ENCODE data around the gene GNS. TPM values are rescaled to one million over a fixed set of nuclear protein-coding genes. Genes with fewer than 3 reads are reported as not detected.
A peak's percentile ranks its signal among the peaks of the same experiment; 100 is the strongest.

GNS gene
- total RNA-seq, 1 donor from 2014 or later, result 47.0 TPM

DNA sequence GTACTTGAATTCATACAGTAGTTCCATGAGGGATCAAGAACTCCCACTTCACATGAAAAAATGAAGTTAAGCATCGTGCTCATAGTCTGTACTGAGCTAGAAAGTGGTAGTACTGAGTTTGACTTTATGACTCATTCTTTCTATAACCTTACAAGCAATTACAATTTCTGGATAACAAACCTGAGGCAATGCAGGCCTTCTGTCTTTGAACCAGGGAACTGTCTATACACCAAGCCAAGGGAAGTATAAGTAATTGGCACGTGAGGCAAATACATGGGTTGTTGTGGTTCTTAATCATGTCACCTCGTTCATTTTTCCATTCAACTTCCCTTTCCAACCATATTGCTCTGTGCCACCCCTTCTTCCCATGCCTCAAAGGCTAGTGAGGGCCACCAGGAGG is 16.8 kb downstream of the GNS start:
- H3K27me3 Mint-ChIP-seq (ENCODE audit: low read depth), result no peaks in the 10 kb centered on the region
- H3K27ac Mint-ChIP-seq (ENCODE audit: unreplicated experiment), result no peak overlapping the region
- no peaks in the 10 kb centered on the region for H3K4me1 Mint-ChIP-seq
- DNase-seq (ENCODE audit: low read depth, low spot score), result no peak
- H3K4me3 Mint-ChIP-seq, result no peak overlapping the region
- TF ChIP-seq CTCF (conservative IDR thresholded peaks at IDR 0.05), result no peak
- peaks cover 29% of the 10 kb centered on the region for H3K36me3 Mint-ChIP-seq (ENCODE audit: low read depth)
- no peaks in the 10 kb centered on the region for H3K9me3 Mint-ChIP-seq

DNA sequence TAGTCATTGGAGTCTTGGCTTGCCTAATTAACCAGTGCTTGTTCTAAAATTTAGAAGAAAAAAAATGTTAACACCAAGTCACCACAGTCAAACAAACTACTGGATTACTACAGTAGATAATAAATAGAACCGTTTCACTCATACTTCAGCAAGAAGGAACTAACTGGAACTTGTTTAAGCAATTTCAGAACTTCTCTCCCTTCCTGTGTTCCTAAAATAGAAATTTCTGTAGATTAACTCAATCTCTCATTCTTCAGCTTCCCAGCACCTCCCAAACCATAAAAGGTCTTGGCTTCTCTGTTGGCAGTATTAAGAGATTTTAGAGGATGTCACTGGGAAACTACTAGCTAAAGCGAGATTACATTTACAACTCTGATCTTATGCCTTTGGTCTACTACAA is 18.6 kb downstream of the GNS start:
- Mint-ChIP-seq H3K36me3 (ENCODE audit: low read depth) (peaks cover 33% of the 10 kb centered on the region), H3K9me3 (no peaks in the 10 kb centered on the region), H3K27ac (ENCODE audit: unreplicated experiment) (no peak overlapping the region), H3K4me3 (no peak overlapping the region), H3K27me3 (ENCODE audit: low read depth) (no peaks in the 10 kb centered on the region), H3K4me1 (no peaks in the 10 kb centered on the region)
- no peak for DNase-seq (ENCODE audit: low read depth, low spot score)
- TF ChIP-seq CTCF (conservative IDR thresholded peaks at IDR 0.05), result no peak

DNA sequence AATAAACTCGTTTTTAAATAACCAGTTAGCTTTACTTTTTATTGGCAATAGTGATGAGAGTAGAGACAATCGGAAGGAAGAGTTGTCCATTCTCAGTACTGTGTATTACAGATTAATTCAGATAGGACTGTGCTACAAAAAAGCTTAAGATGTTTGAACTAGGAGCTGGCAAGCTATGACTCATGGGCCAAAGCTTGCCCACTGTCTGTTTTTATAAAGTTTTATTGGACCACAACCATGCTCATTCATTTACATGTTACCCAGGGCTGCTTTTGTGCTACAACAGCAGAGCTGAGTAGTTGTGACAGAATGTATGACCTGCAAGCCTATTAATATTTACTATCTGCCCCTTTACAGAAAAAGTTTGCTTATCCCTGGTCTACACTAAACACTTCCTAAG is 19.4 kb downstream of the GNS start:
- Mint-ChIP-seq H3K4me1 (no peaks in the 10 kb centered on the region), H3K27me3 (ENCODE audit: low read depth) (no peaks in the 10 kb centered on the region), H3K9me3 (no peaks in the 10 kb centered on the region), H3K36me3 (ENCODE audit: low read depth) (peaks cover 28% of the 10 kb centered on the region), H3K4me3 (no peak overlapping the region), H3K27ac (ENCODE audit: unreplicated experiment) (no peak overlapping the region)
- DNase-seq (ENCODE audit: low read depth, low spot score), result no peak
- TF ChIP-seq CTCF (conservative IDR thresholded peaks at IDR 0.05), result no peak

- Mint-ChIP-seq H3K36me3 (ENCODE audit: low read depth) (peaks cover 23% of the 10 kb centered on the region), H3K4me1 (no peaks in the 10 kb centered on the region), H3K27ac (ENCODE audit: unreplicated experiment) (no peak overlapping the region), H3K27me3 (ENCODE audit: low read depth) (no peaks in the 10 kb centered on the region), H3K4me3 (no peak overlapping the region), H3K9me3 (no peaks in the 10 kb centered on the region)
- no peak for TF ChIP-seq CTCF (conservative IDR thresholded peaks at IDR 0.05)
- no peak for DNase-seq (ENCODE audit: low read depth, low spot score)
Measured at GRCh38 chr12:64737539-64737938, 21.7 kb downstream of the GNS start.

- no peak for TF ChIP-seq CTCF (conservative IDR thresholded peaks at IDR 0.05)
- Mint-ChIP-seq H3K4me1 (no peaks in the 10 kb centered on the region), H3K36me3 (ENCODE audit: low read depth) (peaks cover 20% of the 10 kb centered on the region), H3K9me3 (no peaks in the 10 kb centered on the region), H3K4me3 (no peak overlapping the region), H3K27me3 (ENCODE audit: low read depth) (no peaks in the 10 kb centered on the region), H3K27ac (ENCODE audit: unreplicated experiment) (peak overlapping the region; percentile 5)
- DNase-seq (ENCODE audit: low read depth, low spot score), result no peak
Measured at GRCh38 chr12:64736771-64737170, 22.4 kb downstream of the GNS start.

- DNase-seq (ENCODE audit: low read depth, low spot score), result no peak
- no peaks in the 10 kb centered on the region for H3K9me3 Mint-ChIP-seq
- H3K27me3 Mint-ChIP-seq (ENCODE audit: low read depth), result no peaks in the 10 kb centered on the region
- peaks cover 15% of the 10 kb centered on the region for H3K36me3 Mint-ChIP-seq (ENCODE audit: low read depth)
- no peak overlapping the region for H3K27ac Mint-ChIP-seq (ENCODE audit: unreplicated experiment)
- peaks cover 4% of the 10 kb centered on the region for H3K4me1 Mint-ChIP-seq
- no peak overlapping the region for H3K4me3 Mint-ChIP-seq
- TF ChIP-seq CTCF (conservative IDR thresholded peaks at IDR 0.05), result no peak
Measured at GRCh38 chr12:64735442-64735841, 23.8 kb downstream of the GNS start.
